Astrocyte of the hippocampus (primary cell): ENCODE results near the gene SLC29A3.

ENCODE experiments used
- DNase-seq: peaks from one replicate; pipeline ENCODE4 v3.0.0; 2011; ENCODE audit warnings: low read depth, low spot score

SLC29A3 gene

DNA sequence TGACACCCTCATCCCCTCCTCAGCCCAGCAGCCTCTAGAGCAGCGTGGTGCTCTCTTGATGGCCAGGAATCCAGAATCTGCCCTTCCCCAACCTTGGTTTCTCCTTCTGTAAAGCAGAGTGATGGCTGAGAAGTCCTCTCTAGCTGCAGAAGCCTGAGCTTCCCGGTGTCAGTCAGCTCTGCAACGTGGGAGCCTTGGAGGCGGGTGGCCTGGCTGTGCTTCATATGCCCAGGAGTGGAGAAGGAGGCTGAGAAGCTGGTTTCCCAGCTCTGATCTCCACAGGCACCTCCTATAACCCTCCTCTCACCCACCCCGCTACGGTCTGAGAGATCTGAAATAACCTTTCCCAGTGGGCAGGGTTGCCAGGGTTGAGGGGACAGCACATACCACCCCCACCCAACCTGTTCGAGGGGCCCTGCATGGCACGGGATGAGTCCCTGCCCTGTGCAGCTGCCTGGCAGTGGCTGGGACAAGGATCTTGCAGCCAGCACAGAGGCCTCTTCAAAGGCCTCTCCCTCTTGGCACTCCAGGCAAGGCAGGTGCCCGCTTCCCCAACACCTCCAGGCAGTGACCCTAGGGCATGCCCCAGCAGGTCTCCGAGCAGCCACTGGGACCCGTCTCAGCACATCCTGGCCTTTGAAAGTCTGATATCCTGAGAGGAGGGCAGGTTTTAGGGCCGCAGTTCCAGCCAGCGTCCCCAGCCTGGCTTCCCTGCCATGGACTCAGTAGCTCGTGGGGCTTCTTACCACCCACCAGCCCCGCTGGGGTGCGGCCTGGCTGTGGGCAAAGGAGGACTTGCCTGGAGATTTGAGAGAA lies 18.3 kb upstream of the SLC29A3 start:
- no peak for DNase-seq

DNA sequence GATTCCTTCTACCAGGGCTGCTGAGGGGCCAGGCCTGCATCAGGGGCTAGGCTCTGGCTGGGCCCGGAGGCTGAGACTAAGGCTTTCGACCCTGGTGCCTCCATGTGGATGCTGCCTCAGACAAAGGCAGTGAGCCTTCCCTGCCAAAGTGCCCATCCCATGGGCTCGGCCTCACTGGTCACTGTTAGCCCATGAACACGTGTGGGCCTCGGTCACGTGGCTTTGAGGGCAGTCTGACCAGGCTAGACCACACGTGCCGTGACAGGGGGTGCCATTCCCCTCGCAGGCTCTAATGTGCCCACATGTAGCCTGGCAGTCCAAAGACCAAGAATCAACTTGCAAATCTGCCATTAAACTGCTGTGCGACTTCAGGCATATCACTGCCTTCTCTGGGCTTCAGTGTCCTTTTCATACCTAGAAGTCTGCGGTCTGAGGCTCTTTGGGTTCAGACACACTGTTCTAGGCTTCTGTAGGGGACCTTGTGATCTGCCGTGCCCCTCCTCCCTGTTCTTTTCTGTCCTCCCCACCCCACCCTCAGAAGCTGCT lies 17.6 kb upstream of the SLC29A3 start:
- DNase-seq: no peak

DNA sequence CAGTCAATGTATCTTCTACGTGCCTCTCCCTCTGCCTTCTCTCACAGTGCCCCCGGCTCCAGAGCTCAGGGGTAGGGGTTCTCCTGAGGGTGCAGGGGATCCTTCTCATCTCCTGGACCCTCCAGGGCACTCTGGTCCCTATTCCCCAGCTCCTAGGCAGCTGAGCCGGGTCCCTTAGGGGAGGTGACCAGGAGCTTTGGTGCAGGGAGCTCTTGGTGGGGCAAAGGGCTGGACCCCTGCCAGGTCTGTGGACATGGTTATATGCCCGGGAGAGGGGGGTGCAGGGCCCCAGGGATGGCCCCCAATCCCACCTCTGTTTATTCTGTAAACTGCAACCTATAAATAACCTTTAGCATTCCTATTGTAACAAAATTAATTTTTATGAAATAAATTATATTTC lies 16.6 kb upstream of the SLC29A3 start:
- no peak for DNase-seq

DNA sequence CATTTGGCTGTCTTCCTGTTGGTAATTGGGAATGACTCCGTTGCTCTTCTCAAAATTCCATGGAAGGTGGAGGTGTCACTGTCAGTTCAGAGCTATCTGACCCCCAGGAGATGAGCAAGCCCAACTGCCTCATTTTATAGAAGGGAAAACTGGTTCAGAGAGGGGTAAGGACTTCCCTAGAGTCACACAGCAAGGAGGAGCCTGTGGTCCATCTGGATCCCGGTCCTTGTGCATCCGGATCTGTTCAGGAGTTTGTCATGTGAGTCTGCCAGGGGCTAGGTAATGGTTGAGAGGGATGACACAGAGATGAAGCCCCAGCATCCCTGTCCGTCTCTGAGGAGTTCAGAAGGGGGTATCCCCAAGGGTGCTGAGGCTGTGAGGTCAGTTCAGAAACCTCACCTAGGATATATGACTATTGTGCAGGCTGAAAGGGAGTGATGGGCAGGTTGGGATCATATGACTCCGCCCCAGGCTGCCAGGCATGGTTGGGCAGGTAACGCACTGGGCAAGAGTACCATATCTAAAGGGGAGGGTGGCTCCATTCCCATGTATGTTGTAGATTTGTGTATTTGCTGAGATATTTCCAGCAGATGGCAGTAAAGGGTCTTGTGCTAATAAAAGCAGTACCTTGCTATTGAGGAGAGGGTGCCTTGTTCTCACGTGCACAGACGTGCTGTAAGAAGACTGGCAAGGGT lies 16.0 kb upstream of the SLC29A3 start:
- DNase-seq: peak; percentile 65

DNA sequence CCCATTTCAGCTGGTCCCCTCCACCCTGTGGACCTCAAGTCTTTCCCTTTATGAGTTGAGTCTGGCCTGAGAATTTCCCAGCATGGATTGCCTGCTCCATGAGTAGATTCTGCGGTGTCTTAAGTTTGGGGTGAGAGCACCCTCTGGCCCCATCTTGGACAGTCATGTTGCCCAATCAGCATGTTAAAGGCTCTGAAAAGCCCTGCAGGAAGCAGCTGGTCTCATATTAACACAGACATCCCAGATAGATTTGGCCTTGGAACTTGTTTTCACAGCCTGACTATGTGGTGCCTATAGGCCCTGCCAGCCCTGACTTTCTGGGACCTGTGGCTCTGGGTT lies 15.5 kb upstream of the SLC29A3 start:
- no peak for DNase-seq

DNA sequence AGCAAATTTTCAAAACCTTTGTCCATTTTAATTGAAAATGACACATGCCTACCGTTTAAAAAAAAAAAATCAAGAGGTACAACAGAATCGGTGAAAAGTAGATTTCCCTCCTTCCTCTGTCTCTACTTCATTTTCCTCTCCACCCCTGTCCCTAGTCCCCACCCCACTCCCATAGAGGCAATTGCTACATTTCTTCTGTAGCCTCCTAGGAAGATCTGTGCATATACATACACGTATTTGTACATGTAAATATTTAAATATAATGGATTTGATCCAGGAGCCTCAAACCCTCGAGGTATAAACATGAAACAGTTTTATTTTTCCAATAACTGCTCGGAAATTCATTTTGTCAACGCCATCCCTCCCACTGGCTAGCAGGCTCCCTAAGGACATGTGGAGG lies 14.1 kb upstream of the SLC29A3 start:
- no peak for DNase-seq

DNA sequence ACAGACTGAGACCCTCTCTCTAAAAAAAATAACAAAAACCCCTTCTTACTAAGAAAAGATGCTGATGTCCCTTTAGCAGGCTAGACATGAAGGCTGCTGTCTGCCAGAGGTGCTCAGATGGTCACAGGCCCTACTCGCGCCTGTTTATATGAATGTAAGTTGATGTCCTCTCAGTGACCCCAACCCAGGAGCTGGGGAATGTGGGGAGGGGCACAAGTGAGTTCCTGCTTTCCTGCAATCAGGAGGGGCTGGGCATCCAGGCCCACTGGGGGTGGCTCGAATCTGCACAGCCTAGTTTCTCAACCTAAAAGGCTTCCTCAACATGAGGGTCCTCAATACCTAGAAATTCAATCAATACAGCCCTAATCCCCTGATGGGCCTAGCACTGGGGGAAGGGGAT lies 12.1 kb upstream of the SLC29A3 start:
- DNase-seq: no peak

DNA sequence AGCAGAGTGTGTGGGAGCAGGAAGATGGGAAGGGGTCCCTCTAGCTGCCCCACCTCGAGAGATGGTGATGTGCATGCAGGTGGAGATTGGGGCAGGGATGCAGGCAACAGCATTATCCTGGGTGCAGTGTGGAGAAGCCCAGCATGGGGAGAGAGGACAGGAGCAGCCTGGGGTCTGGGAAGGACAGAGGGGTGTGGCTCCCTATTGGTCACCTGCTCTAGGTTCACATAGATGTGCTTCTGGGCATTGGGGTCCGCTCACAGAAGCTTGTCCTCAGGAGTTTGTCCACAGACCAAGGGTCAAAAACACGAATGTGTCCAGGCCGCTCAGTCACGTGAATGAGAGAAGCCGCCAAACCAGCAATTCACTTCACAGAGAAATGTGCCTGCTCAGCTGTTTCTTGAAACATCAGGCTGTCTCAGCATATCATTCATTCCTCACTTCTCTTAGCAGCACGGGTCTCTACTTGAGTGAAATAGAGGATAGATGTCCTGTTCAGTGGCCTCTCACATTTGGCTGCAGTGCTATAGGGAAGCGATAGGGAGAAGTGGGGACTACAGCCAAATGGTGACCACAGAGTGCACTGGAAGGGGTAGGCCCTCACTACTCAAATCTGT lies 11.5 kb upstream of the SLC29A3 start:
- DNase-seq: no peak

DNA sequence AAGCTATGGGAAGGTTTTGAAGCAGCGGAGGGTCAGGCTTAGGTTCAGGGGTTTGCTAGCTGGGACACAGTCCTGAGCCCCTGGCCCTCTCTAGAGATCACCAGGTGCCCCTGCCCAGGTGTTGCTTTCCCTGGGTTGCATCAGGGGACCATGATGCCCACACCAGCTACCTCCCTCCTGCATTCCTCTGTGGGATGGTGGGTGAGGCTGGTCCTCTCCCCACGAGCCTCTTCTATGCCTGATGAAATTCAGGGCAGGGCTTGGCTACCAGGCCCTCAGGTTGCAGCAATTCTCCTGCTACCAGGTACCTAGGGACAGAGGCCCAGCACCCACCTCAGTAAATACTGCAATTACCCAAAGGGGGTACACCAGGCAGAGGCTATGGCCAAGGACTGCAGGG lies 10.8 kb upstream of the SLC29A3 start:
- DNase-seq: no peak

DNA sequence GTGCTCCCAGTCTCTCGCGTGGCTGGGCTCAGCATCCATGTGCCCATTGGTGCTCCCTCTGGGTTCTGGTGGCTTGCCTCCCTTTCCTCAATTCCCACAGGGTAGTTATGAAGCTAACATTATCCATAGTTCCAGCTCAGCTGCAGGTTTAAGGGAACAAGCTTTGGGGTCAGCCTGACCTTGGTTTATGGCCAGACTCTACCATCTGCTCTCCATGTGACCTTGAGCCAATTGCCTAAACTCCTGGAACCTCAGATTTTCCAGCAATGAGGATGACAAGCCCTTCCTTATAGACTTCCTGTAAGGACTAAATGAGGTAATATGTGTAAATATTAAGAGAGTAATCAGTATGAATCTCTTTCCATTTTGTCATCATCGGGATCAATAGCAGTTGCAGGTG lies 10.1 kb upstream of the SLC29A3 start:
- no peak for DNase-seq

DNA sequence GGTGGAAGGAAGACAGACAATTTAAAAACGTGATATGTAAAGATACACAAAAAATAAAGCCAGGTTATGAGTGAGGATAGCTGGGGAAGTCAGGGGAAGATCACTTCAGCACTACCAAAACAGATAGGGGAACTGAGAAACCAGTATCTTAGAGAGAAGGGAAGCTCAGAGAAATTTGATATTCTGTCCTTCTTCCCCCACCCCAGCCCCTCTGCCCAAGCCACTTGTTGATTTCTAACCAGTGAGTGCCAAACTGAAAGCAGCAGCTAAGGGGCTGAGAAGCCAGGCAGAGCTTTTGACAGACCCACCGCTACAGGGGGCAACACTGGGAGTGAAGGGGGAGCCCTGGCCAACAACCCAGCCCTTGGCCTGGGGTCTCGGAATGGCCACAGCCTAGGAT lies 9.1 kb upstream of the SLC29A3 start:
- DNase-seq: no peak

DNA sequence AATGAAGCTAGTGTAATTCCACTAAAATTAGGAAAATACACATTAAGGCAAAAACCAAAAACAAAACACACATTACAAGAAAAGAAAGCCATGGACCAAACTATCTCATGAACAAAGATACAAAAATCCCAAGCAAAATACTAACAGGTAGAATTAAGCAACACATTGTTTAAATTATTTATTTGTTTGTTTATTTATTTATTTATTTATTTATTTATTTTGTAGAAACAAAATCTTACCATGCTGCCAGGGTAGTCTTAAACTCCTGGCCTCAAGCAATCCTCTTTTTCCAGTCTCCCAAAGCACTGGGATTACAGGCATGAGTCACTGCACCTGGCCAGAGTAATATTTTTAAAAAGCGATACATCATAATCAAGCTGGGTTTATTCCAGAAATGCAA lies 6.8 kb upstream of the SLC29A3 start:
- no peak for DNase-seq

DNA sequence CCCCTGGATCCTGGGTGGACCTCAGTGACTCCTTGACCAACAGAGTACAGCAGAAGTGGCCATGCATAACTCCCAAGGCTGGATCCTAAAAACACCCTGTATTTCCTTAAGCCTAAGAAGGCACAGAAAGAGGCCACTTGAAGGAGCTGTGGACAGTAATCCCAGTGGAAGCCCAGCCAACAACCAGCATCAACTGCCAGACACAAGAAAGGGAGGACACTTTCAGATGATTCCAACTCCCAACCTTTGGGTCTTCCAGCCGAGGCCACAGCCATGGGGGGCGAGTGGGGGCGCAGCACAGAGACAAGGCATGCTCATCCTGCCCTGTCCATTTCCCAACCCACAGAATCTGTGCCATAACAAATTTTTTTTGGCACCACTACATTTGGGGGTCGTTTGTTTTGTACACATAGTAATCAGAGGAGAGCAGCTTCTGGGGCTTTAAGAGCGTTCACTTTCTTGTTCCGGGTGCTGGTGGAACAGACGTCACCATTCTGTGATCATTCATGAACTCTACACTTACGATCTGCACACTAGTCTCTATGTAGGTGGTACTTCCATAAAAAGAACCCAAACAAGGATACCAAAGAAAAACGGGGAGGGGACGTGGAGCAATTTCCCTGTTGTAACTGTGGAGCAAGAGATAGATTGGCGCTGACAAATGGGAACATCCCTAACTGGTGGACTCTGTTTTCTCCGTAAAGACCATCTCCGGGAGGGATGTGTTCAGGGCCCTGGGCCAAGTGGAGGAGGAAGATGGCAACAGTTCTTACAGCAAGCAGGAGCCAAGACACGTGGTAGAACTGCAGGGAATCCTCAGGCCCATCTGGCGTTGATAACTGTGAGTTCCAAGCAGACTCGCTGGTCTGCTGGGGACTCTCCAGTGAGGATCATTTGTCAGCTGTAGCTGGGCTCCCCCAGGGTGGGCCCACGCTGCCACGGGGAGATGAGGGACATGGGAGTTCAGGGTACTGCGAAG lies 6.0 kb upstream of the SLC29A3 start:
- DNase-seq: no peak

DNA sequence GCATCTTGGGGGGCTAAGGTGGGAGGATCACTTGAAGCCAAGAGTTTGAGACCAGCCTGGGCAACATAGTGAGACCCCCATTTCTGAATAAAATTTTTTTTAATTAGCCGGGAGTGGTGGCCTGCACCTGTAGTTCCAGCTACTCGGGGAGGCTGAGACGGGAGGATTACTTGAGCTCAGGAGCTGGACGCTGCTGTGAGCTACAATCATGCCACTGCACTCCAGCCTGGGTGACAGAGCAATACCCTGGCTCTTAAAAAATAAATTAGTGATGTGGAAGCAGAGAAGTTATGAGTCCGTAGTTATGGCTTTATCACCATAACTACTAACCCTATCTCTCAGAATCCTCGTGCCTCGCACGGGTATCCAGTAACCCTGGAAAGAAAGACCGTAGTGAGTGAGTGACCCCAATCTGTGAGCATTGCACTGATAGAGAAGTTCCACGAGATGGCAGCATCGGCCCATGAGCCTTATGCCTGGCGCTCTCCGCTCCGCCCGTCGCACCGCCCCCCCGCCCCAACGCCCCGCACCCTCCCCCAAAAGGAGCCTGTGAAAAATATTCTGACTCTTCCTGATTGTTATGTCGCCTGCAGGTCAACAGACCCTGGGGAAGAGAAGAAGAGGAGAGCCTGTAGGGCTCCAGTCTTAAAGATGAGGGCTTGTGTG lies 4.9 kb upstream of the SLC29A3 start:
- peak; percentile 46 for DNase-seq

DNA sequence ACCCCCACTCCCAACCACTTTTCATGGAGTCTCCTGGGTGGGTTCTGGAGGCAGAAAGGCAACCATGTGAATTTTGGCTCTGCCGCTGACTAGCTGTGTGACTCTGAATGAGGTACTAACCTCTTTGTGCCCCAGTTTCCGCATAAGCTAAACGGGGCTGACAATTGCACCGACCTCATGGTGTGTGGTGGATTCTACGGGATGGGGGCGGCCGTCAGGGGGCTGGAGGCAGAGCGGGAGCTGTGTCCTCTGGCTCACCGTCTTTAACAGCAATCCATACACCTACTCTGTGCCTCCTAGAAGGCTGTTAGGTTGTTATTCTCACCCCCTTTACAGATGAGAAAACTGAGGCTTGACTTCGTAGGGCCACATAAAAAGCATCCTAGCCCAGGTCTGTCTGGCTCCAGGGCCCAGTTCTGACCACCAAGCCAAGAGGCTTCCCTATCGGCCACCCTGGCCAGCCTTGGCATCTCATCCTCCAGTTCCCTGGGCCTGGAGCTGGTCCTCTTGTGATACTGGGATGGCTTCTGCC lies 4.3 kb upstream of the SLC29A3 start:
- no peak for DNase-seq

DNA sequence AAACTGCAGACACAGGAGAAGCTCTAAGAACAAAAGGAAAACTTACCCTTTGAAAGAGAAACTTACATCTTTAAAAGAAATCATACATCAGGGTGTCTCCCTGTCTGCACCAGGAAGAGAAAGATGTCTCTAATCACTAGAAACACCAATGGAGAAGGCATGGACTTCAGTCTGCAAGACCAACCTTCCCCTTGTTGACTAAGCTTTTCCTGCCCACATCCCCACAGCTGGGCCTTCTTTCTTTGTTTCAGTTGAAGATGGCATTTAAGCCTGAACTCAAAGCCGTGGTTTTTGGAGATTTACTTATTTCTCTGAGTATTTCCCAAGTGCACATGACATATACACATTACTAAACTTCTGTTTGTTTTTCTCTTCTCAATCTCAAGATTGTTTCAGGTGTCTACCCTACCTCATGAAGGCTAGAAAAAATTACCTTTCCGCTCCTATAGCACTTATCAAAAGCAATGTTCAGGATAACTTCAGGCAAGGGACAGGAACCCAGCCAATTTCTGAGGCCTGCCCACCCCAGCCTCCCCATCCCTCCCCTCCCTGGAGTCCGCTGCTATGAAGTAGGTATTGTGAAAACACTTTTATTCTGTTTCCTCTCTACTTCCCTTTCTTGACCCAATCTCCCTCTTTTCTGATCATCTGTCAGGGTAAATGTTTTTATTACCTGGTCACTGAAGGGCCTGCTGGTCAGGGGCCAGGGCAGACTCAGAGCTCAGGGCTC lies 2.8 kb upstream of the SLC29A3 start:
- no peak for DNase-seq

DNA sequence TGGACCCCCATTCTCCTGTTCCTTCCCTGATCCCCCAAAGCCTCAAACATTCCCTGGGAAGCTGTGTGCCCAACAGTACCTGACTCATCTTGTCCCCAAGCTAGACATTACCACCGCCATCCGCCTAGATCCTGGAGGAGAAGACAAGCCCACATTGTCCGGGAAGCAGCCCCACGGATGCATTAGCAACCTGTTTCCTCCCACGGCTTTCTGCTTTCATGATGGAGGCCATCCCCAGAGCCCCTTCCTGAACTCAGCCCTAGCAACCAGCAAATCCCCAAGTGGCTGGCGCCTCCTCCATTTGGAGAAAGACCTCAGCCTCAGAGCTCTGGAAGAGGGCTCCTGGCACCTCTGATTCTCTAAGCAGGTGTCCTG lies 2.3 kb upstream of the SLC29A3 start:
- DNase-seq: no peak

DNA sequence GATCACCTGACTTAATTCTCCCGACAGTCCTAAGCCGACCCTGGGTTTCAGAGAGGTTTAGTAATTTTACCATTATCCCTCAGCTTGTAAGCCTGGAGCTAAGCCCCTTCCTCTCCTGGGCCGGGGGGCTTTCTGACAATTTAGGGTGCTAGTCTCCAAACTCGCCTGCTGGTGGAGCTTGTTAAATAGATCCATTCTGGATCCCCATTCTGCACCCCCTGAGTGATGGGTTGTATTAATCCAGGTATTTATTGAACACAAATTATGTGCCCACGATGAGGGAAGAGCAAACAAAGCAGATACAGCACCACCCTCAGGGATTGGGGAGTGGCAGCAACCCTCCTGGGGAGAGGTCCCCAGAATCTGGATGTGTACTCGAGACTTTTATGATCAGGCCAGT lies 1.3 kb upstream of the SLC29A3 start:
- DNase-seq: no peak

DNA sequence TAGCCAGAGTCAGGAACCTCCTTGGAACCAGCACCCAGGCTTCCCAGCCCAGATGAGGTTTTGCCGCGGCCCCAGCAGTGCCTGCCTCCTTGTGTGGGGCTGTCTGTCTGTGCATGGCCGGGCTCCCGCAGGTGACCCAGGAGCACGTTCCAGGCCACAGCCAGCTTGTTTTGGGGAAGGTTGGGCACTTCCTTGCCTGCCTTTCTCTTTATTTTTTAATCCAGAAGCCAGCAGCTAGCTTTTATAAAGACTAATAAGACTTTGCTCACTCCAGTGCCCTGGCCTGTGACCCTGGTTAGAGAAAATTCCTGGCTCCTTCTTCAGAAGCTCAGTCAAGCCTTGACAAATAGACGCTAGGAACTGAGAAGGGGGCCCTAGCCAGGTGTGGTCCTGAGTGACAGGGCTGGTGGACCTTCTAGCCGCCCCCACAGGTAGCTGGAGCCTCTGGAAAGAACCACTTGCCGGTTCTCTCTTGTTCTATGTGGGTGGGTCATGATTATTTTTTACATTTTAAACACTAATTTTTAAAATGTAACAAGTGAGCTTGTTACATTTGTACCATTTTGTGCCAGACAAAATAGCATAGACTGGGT lies 837 bp downstream of the SLC29A3 start:
- no peak for DNase-seq

DNA sequence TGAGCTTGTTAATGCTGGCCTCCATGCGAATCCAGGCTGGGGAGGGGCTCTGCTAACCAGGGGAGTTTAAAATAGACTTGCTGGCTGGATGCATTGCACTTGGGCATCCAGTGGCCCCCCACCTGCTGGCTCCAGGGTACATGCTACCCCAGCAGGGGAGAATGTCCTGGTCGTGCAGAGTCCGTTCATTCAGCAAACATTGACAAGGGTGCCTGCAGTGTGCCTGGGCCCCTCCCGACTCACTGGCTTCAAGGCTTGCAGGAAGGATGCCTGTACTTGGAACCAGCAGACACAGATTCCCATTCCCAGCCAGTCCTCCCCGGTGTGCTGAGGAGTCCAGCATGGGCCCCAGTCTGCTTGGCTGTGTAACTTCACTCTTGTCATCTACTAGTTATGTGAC lies 1.5 kb downstream of the SLC29A3 start:
- DNase-seq: no peak
